ENCODE measurements around the gene GRHL1. TPM values are rescaled to one million over a fixed set of nuclear protein-coding genes. Genes with fewer than 3 reads are reported as not detected.

GRHL1 gene
- total and polyA plus RNA-seq, 2 experiments from 2014 or later = 2.9 to 4.2 TPM

GRCh38 chr2:9958057-9958456 is 6.6 kb downstream of the GRHL1 start:
- H3K9me2 ChIP-seq (ENCODE audit: insufficient read depth) = no peaks in the 10 kb centered on the region
- H3F3A ChIP-seq (replicated peaks; ENCODE audit: low read depth) = no peaks in the 10 kb centered on the region
- peaks cover 8% of the 10 kb centered on the region for H3K27me3 ChIP-seq (ENCODE audit: insufficient read depth)
- H3K4me1 Mint-ChIP-seq = peaks cover 10% of the 10 kb centered on the region
- H3K4me3 Mint-ChIP-seq = no peak overlapping the region
- ATAC-seq (no peak), DNase-seq (ENCODE audit: low spot score) (no peak)
- H3K27ac ChIP-seq (ENCODE audit: low read depth) = no peak overlapping the region
- no peak overlapping the region for H3K4me2 ChIP-seq
- 0 out of 2 replicates have a peak, but pooled peaks cover 7% of the 10 kb centered on the region for H3K4me1 ChIP-seq (ENCODE audit: insufficient read depth)
- no peaks in the 10 kb centered on the region for H3K79me2 ChIP-seq (replicated peaks; ENCODE audit: insufficient read depth)
- no peak overlapping the region for H2AFZ ChIP-seq
- peaks cover 1% of the 10 kb centered on the region for H3K27me3 Mint-ChIP-seq (ENCODE audit: insufficient read depth, low read depth, poor library complexity)
- no peak overlapping the region for H3K27ac Mint-ChIP-seq
- TF ChIP-seq POLR2AphosphoS5 (IDR thresholded peaks at IDR 0.05; ENCODE audit: low read depth) = no peak
- no peak for TF ChIP-seq CREB1 (CRISPR knock-in tag; IDR thresholded peaks at IDR 0.05; ENCODE audit: low read depth)
- H3K9me3 Mint-ChIP-seq = no peaks in the 10 kb centered on the region
- H3K36me3 ChIP-seq (ENCODE audit: insufficient read depth) = no peaks in the 10 kb centered on the region
- H3K36me3 Mint-ChIP-seq (ENCODE audit: low read depth) = no peaks in the 10 kb centered on the region
- H3K4me3 ChIP-seq = no peak overlapping the region
- H4K20me1 ChIP-seq (replicated peaks; ENCODE audit: insufficient read depth) = no peaks in the 10 kb centered on the region

DNA sequence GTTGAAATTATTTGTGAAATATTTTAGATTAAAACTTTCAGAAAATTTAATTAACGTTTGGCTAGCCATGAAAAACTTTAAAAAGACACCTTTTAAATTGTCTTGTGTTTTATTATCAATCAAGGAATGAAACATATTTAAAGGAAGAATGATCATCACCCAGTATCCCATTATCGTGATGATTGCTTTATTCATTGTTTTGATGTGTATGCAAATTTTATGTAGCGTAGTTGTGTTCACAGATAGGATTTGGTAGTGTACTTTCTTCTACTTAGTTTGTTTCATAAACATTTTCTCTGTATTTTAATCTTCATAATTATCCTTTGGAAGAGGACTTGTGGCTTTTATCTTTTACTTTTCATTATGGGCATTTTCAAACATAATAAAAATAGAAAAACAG is 7.8 kb downstream of the GRHL1 start:
- Mint-ChIP-seq H3K4me3 (no peak overlapping the region), H3K27ac (no peak overlapping the region), H3K4me1 (peaks cover 10% of the 10 kb centered on the region), H3K27me3 (ENCODE audit: insufficient read depth, low read depth, poor library complexity) (no peaks in the 10 kb centered on the region), H3K36me3 (ENCODE audit: low read depth) (no peaks in the 10 kb centered on the region), H3K9me3 (no peaks in the 10 kb centered on the region)
- H3K27ac ChIP-seq (ENCODE audit: low read depth) = no peak overlapping the region
- H4K20me1 ChIP-seq (replicated peaks; ENCODE audit: insufficient read depth) = no peaks in the 10 kb centered on the region
- H3K27me3 ChIP-seq (ENCODE audit: insufficient read depth) = no peaks in the 10 kb centered on the region
- H2AFZ ChIP-seq = no peak overlapping the region
- ATAC-seq = no peak
- H3K4me3 ChIP-seq = no peak overlapping the region
- no peak for DNase-seq (ENCODE audit: low spot score)
- H3K36me3 ChIP-seq (ENCODE audit: insufficient read depth) = no peaks in the 10 kb centered on the region
- 0 out of 2 replicates have a peak, but pooled peaks cover 7% of the 10 kb centered on the region for H3K4me1 ChIP-seq (ENCODE audit: insufficient read depth)
- H3K4me2 ChIP-seq = no peak overlapping the region
- H3K9me2 ChIP-seq (ENCODE audit: insufficient read depth) = no peaks in the 10 kb centered on the region
- no peaks in the 10 kb centered on the region for H3F3A ChIP-seq (replicated peaks; ENCODE audit: low read depth)
- H3K79me2 ChIP-seq (replicated peaks; ENCODE audit: insufficient read depth) = no peaks in the 10 kb centered on the region
- no peak for TF ChIP-seq NANOG (IDR thresholded peaks at IDR 0.05; ENCODE audit: borderline replicate concordance)
- TF ChIP-seq, protein P1, sequence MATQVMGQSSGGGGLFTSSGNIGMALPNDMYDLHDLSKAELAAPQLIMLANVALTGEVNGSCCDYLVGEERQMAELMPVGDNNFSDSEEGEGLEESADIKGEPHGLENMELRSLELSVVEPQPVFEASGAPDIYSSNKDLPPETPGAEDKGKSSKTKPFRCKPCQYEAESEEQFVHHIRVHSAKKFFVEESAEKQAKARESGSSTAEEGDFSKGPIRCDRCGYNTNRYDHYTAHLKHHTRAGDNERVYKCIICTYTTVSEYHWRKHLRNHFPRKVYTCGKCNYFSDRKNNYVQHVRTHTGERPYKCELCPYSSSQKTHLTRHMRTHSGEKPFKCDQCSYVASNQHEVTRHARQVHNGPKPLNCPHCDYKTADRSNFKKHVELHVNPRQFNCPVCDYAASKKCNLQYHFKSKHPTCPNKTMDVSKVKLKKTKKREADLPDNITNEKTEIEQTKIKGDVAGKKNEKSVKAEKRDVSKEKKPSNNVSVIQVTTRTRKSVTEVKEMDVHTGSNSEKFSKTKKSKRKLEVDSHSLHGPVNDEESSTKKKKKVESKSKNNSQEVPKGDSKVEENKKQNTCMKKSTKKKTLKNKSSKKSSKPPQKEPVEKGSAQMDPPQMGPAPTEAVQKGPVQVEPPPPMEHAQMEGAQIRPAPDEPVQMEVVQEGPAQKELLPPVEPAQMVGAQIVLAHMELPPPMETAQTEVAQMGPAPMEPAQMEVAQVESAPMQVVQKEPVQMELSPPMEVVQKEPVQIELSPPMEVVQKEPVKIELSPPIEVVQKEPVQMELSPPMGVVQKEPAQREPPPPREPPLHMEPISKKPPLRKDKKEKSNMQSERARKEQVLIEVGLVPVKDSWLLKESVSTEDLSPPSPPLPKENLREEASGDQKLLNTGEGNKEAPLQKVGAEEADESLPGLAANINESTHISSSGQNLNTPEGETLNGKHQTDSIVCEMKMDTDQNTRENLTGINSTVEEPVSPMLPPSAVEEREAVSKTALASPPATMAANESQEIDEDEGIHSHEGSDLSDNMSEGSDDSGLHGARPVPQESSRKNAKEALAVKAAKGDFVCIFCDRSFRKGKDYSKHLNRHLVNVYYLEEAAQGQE (IDR thresholded peaks at IDR 0.05; ENCODE audit: unreplicated experiment) = no peak
- no peak for TF ChIP-seq CREB1 (CRISPR knock-in tag; IDR thresholded peaks at IDR 0.05; ENCODE audit: low read depth)
- no peak for TF ChIP-seq POLR2AphosphoS5 (IDR thresholded peaks at IDR 0.05; ENCODE audit: low read depth)
- TF ChIP-seq STAT1 (IDR thresholded peaks at IDR 0.05; ENCODE audit: unreplicated experiment) = no peak
- TF ChIP-seq, protein P2, sequence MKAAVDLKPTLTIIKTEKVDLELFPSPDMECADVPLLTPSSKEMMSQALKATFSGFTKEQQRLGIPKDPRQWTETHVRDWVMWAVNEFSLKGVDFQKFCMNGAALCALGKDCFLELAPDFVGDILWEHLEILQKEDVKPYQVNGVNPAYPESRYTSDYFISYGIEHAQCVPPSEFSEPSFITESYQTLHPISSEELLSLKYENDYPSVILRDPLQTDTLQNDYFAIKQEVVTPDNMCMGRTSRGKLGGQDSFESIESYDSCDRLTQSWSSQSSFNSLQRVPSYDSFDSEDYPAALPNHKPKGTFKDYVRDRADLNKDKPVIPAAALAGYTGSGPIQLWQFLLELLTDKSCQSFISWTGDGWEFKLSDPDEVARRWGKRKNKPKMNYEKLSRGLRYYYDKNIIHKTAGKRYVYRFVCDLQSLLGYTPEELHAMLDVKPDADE (IDR thresholded peaks at IDR 0.05) = no peak
- no peak for TF ChIP-seq EZH2phosphoT487 (IDR thresholded peaks at IDR 0.05; ENCODE audit: unreplicated experiment)
- no peak for TF ChIP-seq ZNF331 (CRISPR knock-in tag; IDR thresholded peaks at IDR 0.05; ENCODE audit: low read depth)
- TF ChIP-seq, protein P3, sequence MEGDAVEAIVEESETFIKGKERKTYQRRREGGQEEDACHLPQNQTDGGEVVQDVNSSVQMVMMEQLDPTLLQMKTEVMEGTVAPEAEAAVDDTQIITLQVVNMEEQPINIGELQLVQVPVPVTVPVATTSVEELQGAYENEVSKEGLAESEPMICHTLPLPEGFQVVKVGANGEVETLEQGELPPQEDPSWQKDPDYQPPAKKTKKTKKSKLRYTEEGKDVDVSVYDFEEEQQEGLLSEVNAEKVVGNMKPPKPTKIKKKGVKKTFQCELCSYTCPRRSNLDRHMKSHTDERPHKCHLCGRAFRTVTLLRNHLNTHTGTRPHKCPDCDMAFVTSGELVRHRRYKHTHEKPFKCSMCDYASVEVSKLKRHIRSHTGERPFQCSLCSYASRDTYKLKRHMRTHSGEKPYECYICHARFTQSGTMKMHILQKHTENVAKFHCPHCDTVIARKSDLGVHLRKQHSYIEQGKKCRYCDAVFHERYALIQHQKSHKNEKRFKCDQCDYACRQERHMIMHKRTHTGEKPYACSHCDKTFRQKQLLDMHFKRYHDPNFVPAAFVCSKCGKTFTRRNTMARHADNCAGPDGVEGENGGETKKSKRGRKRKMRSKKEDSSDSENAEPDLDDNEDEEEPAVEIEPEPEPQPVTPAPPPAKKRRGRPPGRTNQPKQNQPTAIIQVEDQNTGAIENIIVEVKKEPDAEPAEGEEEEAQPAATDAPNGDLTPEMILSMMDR (conservative IDR thresholded peaks at IDR 0.05; ENCODE audit: low read depth in 2 of 2) = no peak
